Panc1 (cell line): ENCODE measurements around the gene MYO19. TPM values are rescaled to one million over a fixed set of nuclear protein-coding genes. Genes with fewer than 3 reads are reported as not detected.

Experiments
- ATAC-seq: fragments of 200-7000 bp; cut with Tn5 transposase; 2 replicates; pipeline ENCODE4 v1.9.1; 2020; ENCODE audit warnings: mild to moderate bottlenecking, moderate library complexity
- BruUV-seq: library from RNA; stranded (reverse); fragments of 400-500 nt; replicated peaks from 2 replicates; lab custom pipeline; 2021; lab: Mats Ljungman, UMichigan
- CTCF ChIA-PET: fragments of 300-600 bp; sonication (Branson Sonifier 250); formaldehyde crosslinking; loops from one replicate; lab custom pipeline; 2022; ENCODE audit warnings: antibody characterized with exemption; lab: Charles Lee
- POLR2A ChIA-PET: fragments of 300-600 bp; sonication (Branson Sonifier 250); formaldehyde crosslinking; loops from one replicate; lab custom pipeline; 2022; ENCODE audit warnings: antibody characterized with exemption; lab: Charles Lee
- DNase-seq: peaks from one replicate; pipeline ENCODE4 v3.0.0-alpha.2; 2010; ENCODE audit warnings: low read depth, low spot score
- H3K27ac ChIP-seq: 2 replicates; pipeline ENCODE4 v1.5.1; 2011; ENCODE audit warnings: mild to moderate bottlenecking, low read length, inconsistent platforms
- H3K27me3 ChIP-seq: fragments of 200-500 bp; sonication (Bioruptor generic); 2 replicates; pipeline ENCODE4 v1.6.0; 2014; ENCODE audit warnings: low read length, inconsistent platforms; ENCODE audit not compliant: control insufficient read depth, insufficient read depth
- H3K36me3 ChIP-seq: fragments of 200-500 bp; sonication (Bioruptor generic); 2 replicates; pipeline ENCODE4 v1.5.1; 2014; ENCODE audit warnings: inconsistent platforms, mild to moderate bottlenecking, low read length, moderate library complexity; ENCODE audit not compliant: control insufficient read depth, insufficient read depth
- H3K4me1 ChIP-seq: 2 replicates; pipeline ENCODE4 v1.5.1; 2011; ENCODE audit warnings: inconsistent platforms, mild to moderate bottlenecking, low read length, moderate library complexity; ENCODE audit not compliant: control insufficient read depth, insufficient read depth
- H3K4me3 ChIP-seq, 2 experiments: 2 replicates each; pipeline ENCODE4 v1.5.1; 2011 to 2012; ENCODE audit warnings: low read depth in 2 of 2, low read length in 2 of 2, mild to moderate bottlenecking in 2 of 2, inconsistent platforms in 1 of 2, moderate library complexity in 1 of 2
- H3K9me3 ChIP-seq: fragments of 200-500 bp; sonication (Bioruptor generic); 2 replicates; pipeline ENCODE4 v1.5.1; 2014; ENCODE audit warnings: low read depth, mild to moderate bottlenecking, inconsistent platforms, low read length, moderate library complexity; ENCODE audit not compliant: control insufficient read depth, insufficient read depth
- POLR2AphosphoS5 ChIP-seq: IDR thresholded peaks from 2 replicates; pipeline ENCODE4 v1.6.1; 2012; ENCODE audit warnings: mild to moderate bottlenecking, low read depth, low read length, moderate library complexity
- REST ChIP-seq, 2 experiments: IDR thresholded peaks; 2 replicates each; pipeline ENCODE4 v1.6.1; 2011 to 2012; ENCODE audit warnings: low read depth in 2 of 2, control low read depth in 1 of 2, low read length in 1 of 2, mild to moderate bottlenecking in 1 of 2, moderate library complexity in 1 of 2; ENCODE audit not compliant: insufficient read depth in 1 of 2
- SIN3A ChIP-seq: IDR thresholded peaks from 2 replicates; pipeline ENCODE4 v1.6.1; 2012; ENCODE audit warnings: low read depth, mild to moderate bottlenecking, low read length, moderate library complexity, borderline replicate concordance; ENCODE audit not compliant: insufficient read depth
- TCF7L2 ChIP-seq: IDR thresholded peaks from 2 replicates; pipeline ENCODE4 v1.6.1; 2011; ENCODE audit warnings: mild to moderate bottlenecking, low read depth, low read length, inconsistent platforms
- in situ Hi-C: cut with HindIII; loops from 2 replicates; pipeline ENCODE4 v1.10.0; 2016; ENCODE audit warnings: low sequenced_read_pairs, low pct_unique_long_range_greater_than_20kb
- intact Hi-C: fragments of 100-400 bp; cut with micrococcal nuclease; formaldehyde crosslinking; loops from one replicate; pipeline ENCODE4 v1.10.0; 2022; ENCODE audit not compliant: unreplicated experiment
- total RNA-seq: library from RNA; stranded (reverse); gene quantifications from one replicate; pipeline ENCODE4 v1.2.1, GENCODE V29; 2021; ENCODE audit not compliant: unreplicated experiment
- TF ChIP-seq, protein P1 (sequence below): fragments of 450-650 bp; IDR thresholded peaks from 2 replicates; pipeline ENCODE4 v1.5.1; 2017; ENCODE audit warnings: mild to moderate bottlenecking

Gene MYO19
- total RNA-seq, 1 experiment from 2014 or later: 88.0 TPM

- Histone ChIP-seq H3K4me1 (no peaks in the 10 kb centered on the region), H3K36me3 (peaks cover 16% of the 10 kb centered on the region), H3K27me3 (no peaks in the 10 kb centered on the region), H3K9me3 (no peaks in the 10 kb centered on the region), H3K27ac (no peak overlapping the region), H3K4me3 (no peak overlapping the region)
- intact Hi-C loops (no loop called here), in situ Hi-C loops (no loop called here)
- ATAC-seq: no peak
- ChIA-PET POLR2A (no interaction called here), CTCF (no interaction called here)
- DNase-seq: no peak
- TSS peak; percentile 26 for BruUV-seq
- TF ChIP-seq, protein P1, sequence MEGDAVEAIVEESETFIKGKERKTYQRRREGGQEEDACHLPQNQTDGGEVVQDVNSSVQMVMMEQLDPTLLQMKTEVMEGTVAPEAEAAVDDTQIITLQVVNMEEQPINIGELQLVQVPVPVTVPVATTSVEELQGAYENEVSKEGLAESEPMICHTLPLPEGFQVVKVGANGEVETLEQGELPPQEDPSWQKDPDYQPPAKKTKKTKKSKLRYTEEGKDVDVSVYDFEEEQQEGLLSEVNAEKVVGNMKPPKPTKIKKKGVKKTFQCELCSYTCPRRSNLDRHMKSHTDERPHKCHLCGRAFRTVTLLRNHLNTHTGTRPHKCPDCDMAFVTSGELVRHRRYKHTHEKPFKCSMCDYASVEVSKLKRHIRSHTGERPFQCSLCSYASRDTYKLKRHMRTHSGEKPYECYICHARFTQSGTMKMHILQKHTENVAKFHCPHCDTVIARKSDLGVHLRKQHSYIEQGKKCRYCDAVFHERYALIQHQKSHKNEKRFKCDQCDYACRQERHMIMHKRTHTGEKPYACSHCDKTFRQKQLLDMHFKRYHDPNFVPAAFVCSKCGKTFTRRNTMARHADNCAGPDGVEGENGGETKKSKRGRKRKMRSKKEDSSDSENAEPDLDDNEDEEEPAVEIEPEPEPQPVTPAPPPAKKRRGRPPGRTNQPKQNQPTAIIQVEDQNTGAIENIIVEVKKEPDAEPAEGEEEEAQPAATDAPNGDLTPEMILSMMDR: no peak
- TF ChIP-seq SIN3A (no peak), REST (IDR thresholded peaks at IDR 0.05; ENCODE audit: insufficient read depth in 1 of 2, low read depth in 2 of 2, low read length in 1 of 2) (no peak), TCF7L2 (no peak), POLR2AphosphoS5 (no peak)
These were observed 35.9 kb downstream of the MYO19 start for GRCh38 chr17:36498560-36499300.

DNA sequence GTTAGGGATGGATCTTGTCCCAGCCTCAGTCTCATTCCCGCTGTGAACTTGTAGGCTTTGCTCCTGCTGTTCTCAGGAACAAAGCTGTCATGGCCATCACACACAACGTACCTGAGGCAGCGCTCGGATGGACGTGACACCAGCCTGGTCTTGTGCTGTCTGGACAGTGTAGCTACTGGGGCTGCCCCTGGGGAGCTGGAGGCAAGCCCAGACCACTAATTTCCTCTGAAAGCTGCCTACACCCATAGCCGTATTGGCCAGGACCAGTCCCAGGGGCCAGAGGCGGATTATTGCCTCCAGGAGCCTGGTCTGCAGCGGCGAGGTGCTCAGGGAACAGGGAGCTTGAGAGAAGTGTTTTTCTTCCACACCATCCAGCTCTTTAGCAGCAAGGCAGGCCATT lies 36.5 kb downstream of the MYO19 start:
- peaks cover 17% of the 10 kb centered on the region for H3K36me3 ChIP-seq
- ATAC-seq: no peak
- DNase-seq: no peak
- H3K9me3 ChIP-seq: no peaks in the 10 kb centered on the region
- H3K27ac ChIP-seq: no peak overlapping the region
- H3K4me3 ChIP-seq: no peak overlapping the region
- CTCF ChIA-PET: no interaction called here
- TF ChIP-seq TCF7L2 (no peak), REST (IDR thresholded peaks at IDR 0.05; ENCODE audit: insufficient read depth in 1 of 2, low read depth in 2 of 2, low read length in 1 of 2) (no peak), POLR2AphosphoS5 (no peak), SIN3A (no peak)
- TF ChIP-seq, protein P1: no peak
- in situ Hi-C loops (no loop called here), intact Hi-C loops (no loop called here)
- POLR2A ChIA-PET: no interaction called here
- no peaks in the 10 kb centered on the region for H3K4me1 ChIP-seq
- H3K27me3 ChIP-seq: no peaks in the 10 kb centered on the region
- BruUV-seq: no TSS peak
